GM21367 (cell line): ENCODE data around the gene IPO4.

Experiments
- ATAC-seq: cut with Tn5 transposase; IDR thresholded peaks from one replicate; pipeline ENCODE4 v1.9.1; 2021; ENCODE audit not compliant: unreplicated experiment

The IPO4 gene

GRCh38 chr14:24194186-24194872 lies 5.7 kb upstream of the IPO4 start:
- no peak for ATAC-seq

GRCh38 chr14:24192933-24193332 lies 4.3 kb upstream of the IPO4 start:
- ATAC-seq: no peak

GRCh38 chr14:24190416-24190815 lies 1.8 kb upstream of the IPO4 start:
- ATAC-seq: no peak

- ATAC-seq: no peak
These were observed 844 bp upstream of the IPO4 start for GRCh38 chr14:24189460-24189859.

GRCh38 chr14:24189059-24189375 lies 401 bp upstream of the IPO4 start:
- ATAC-seq: no peak

GRCh38 chr14:24187539-24187915 lies 1.1 kb downstream of the IPO4 start:
- ATAC-seq: no peak

GRCh38 chr14:24186831-24187538 lies 1.6 kb downstream of the IPO4 start:
- no peak for ATAC-seq

GRCh38 chr14:24185741-24186140 lies 2.9 kb downstream of the IPO4 start:
- no peak for ATAC-seq

GRCh38 chr14:24185026-24185425 lies 3.6 kb downstream of the IPO4 start:
- no peak for ATAC-seq

GRCh38 chr14:24184104-24184970 lies 4.3 kb downstream of the IPO4 start:
- no peak for ATAC-seq

- ATAC-seq: no peak
These were observed 5.6 kb downstream of the IPO4 start for GRCh38 chr14:24183014-24183481.

GRCh38 chr14:24182110-24182882 lies 6.3 kb downstream of the IPO4 start:
- ATAC-seq: no peak

- ATAC-seq: no peak
These were observed 7.1 kb downstream of the IPO4 start for GRCh38 chr14:24181371-24182077.

- ATAC-seq: no peak
These were observed 8.4 kb downstream of the IPO4 start for GRCh38 chr14:24179961-24180796.

- ATAC-seq: no peak
These were observed 9.2 kb downstream of the IPO4 start for GRCh38 chr14:24179294-24179960.

GRCh38 chr14:24178399-24179178 lies 10.0 kb downstream of the IPO4 start:
- no peak for ATAC-seq

- ATAC-seq: no peak
These were observed 10.7 kb downstream of the IPO4 start for GRCh38 chr14:24177891-24178290.
